ENCODE data around the gene C1orf115.
"Not testable (repeated sequence)": the region's sequence is repeated elsewhere in the genome, so short reads cannot be mapped to it uniquely, and the experiment has no call there.

C1orf115 gene

GRCh38 chr1:220730486-220730885, 40.3 kb downstream of the C1orf115 start:
- DNase-seq: no peak

- no peak for DNase-seq
Observed at GRCh38 chr1:220732137-220732536, 42.0 kb downstream of the C1orf115 start.

GRCh38 chr1:220732621-220733020, 42.5 kb downstream of the C1orf115 start:
- no peak for DNase-seq

- peak; percentile 91 for DNase-seq
Observed at GRCh38 chr1:220733086-220733601, 43.0 kb downstream of the C1orf115 start.

- peak; percentile 81 for DNase-seq
Observed at GRCh38 chr1:220734571-220735326, 44.6 kb downstream of the C1orf115 start.

GRCh38 chr1:220736283-220736682, 46.1 kb downstream of the C1orf115 start:
- not testable (repeated sequence) for DNase-seq

GRCh38 chr1:220741349-220741748, 51.2 kb downstream of the C1orf115 start:
- no peak for DNase-seq

- DNase-seq: no peak
Observed at GRCh38 chr1:220741825-220742224, 51.7 kb downstream of the C1orf115 start.

GRCh38 chr1:220742520-220742919, 52.4 kb downstream of the C1orf115 start:
- DNase-seq: no peak

- no peak for DNase-seq
Observed at GRCh38 chr1:220746851-220747250, 56.7 kb downstream of the C1orf115 start.

GRCh38 chr1:220747437-220748088, 57.4 kb downstream of the C1orf115 start:
- DNase-seq: no peak

- peak; percentile 83 for DNase-seq
Observed at GRCh38 chr1:220748089-220748934, 58.1 kb downstream of the C1orf115 start, which contains the start of gene MTARC2. MTARC2 (plus strand) TSS chr1:220748322; CDS start chr1:220748532, 210 bp downstream.
